Heart left ventricle (tissue), 16 donors: ENCODE results near the gene FTO. TPM values are rescaled to one million over a fixed set of nuclear protein-coding genes. Genes with fewer than 3 reads are reported as not detected.

Experiments
- ATAC-seq, 4 donors: fragments of 200-7000 bp; cut with Tn5 transposase; one replicate each; pipeline ENCODE4 v1.9.1; 2020 to 2022; ENCODE audit warnings: moderate library complexity in 4 of 4, mild to moderate bottlenecking in 3 of 4, moderate number of reproducible peaks in 1 of 4
- DNase-seq, 5 donors: peaks; one replicate each; pipeline ENCODE4 v3.0.0-alpha.2; 2020
- H3K27ac ChIP-seq, 12 donors: fragments of 200-600 bp; sonication (generic) in 4 of 12; one replicate each; pipeline versions ENCODE4 v1.5.0 to v1.8.0; 2016 to 2022; ENCODE audit warnings: mild to moderate bottlenecking in 2 of 12
- H3K27me3 ChIP-seq, 9 donors: fragments of 200-600 bp; sonication (generic) in 2 of 9; one replicate each; pipeline versions ENCODE4 v1.5.1 to v1.8.0; 2016 to 2022; ENCODE audit warnings: mild to moderate bottlenecking in 3 of 9
- H3K36me3 ChIP-seq, 9 donors: fragments of 200-600 bp; sonication (generic) in 2 of 9; one replicate each; pipeline versions ENCODE4 v1.5.0 to v1.8.0; 2018 to 2022; ENCODE audit warnings: mild to moderate bottlenecking in 2 of 9
- H3K4me1 ChIP-seq, 12 donors: fragments of 200-600 bp; sonication (generic) in 4 of 12; one replicate each; pipeline versions ENCODE4 v1.5.0 to v1.8.0; 2016 to 2022; ENCODE audit warnings: mild to moderate bottlenecking in 3 of 12
- H3K4me3 ChIP-seq, 12 donors: fragments of 200-600 bp; sonication (generic) in 4 of 12; one replicate each; pipeline versions ENCODE4 v1.5.0 to v1.8.0; 2017 to 2022; ENCODE audit warnings: mild to moderate bottlenecking in 9 of 12, moderate library complexity in 4 of 12
- H3K9me3 ChIP-seq, 12 donors: fragments of 200-600 bp; sonication (generic) in 4 of 12; one replicate each; pipeline versions ENCODE4 v1.5.0 to v1.8.0; 2016 to 2022; ENCODE audit warnings: mild to moderate bottlenecking in 1 of 12
- CTCF ChIP-seq, 12 donors: fragments of 200-600 bp; sonication (generic) in 4 of 12; IDR thresholded peaks; one replicate each; pipeline versions ENCODE4 v1.5.0 to v1.8.0; 2018 to 2022; ENCODE audit warnings: antibody characterized with exemption in 12 of 12, mild to moderate bottlenecking in 5 of 12
- POLR2A ChIP-seq, 2 donors: fragments of 450-650 bp; IDR thresholded peaks; one replicate each; pipeline ENCODE4 v1.6.1; 2017; ENCODE audit warnings: antibody characterized with exemption in 2 of 2, mild to moderate bottlenecking in 2 of 2, moderate library complexity in 2 of 2
- WGBS, 4 donors: extraction: QIAGEN DNeasy Blood & Tissue Kit in 2 of 4; methylation state at CpG; one replicate each; pipeline versions ENCODE4 v1.1.5 to v1.1.7; 2013 to 2018; 5-methylcytosine and 5-hydroxymethylcytosine counted together
- intact Hi-C, 10 donors: fragments of 100-400 bp; cut with DNase I; formaldehyde crosslinking; loops; one replicate each; pipeline versions ENCODE4 v1.11.1 to v1.14.2; 2022
- polyA plus RNA-seq, 2 donors: library from polyadenylated mRNA; stranded (reverse); fragments of 200-250 nt; gene quantifications; one replicate each; pipeline ENCODE4 v1.2.3, GENCODE V29; 2013
- total RNA-seq, 9 donors: library from RNA; depleted of rRNA in 2 of 9; stranded (reverse); fragments of >200 nt in 2 of 9; fragmentation: NEBNext Ultra II Directional in 3 of 9; extraction: Animal tissue kit (Norgen Biotek cat#: 25700) in 3 of 9; gene quantifications; one replicate each; pipeline versions ENCODE4 v1.1.0 to v1.2.4, GENCODE V29; 2016 to 2023
- donor health status: ischemic (EF 13 %, LVEDD 7.1; RV severe dilation, severe dysfunction).
- donor health status: healthy with polysubstance abuse.
- donor health status: DM: no; HTN: yes; CAD: no.
- donor health status: DM: no; HTN: no; CAD: no.
- donor health status: ischemic (EF 25% LVEDD 6.9; RV normal size, moderate dysfunction).
- donor health status: ischemic (EF 25% LVEDD 5.7; RV mildly dilated, moderate dysfunction).
- donor health status: healthy.
- donor health status: DM: yes; HTN: yes; CAD: no.
- donor health status: ischemic (EF 35%, LVEDD 5.7; RV mildly dilated, moderate dysfunction).
- donor health status: nonischemic (EF 11% LVEDD 7.7; RV severe dilation, severe dysfunction).
- donor health status: DM: yes; HTN: yes; CAD: no.
- donor health status: PGD.
- donor health status: ischemic (EF 29% LVEDD 5.4; RV normal size, mild dysfunction).
- donor health status: nonischemic (EF 23%, LVEDD 6.1; RV moderate dilation, normal function).

FTO gene
- total and polyA plus RNA-seq, 11 donors, result 11.8 to 105 (median 86.8) TPM

GRCh38 chr16:54135361-54136275 lies 431.7 kb downstream of the FTO start:
- intact Hi-C loops, result no loop called here
- no peaks in the 10 kb centered on the region for H3K4me1 ChIP-seq
- no peak for DNase-seq
- ATAC-seq, result no peak
- no peak overlapping the region for H3K4me3 ChIP-seq
- H3K27ac ChIP-seq, result no peak overlapping the region
- TF ChIP-seq POLR2A (IDR thresholded peaks at IDR 0.05), result no peak
- H3K9me3 ChIP-seq, result peaks cover 0 to 10% (median 0%) of the 10 kb centered on the region in 12 donors
- WGBS, 4 donors, result 75 to 82% (median 79%) methylated on average over 5 of the region's 5 CpGs
- H3K36me3 ChIP-seq, result no peaks in the 10 kb centered on the region
- H3K27me3 ChIP-seq, result no peaks in the 10 kb centered on the region

- ATAC-seq (no peak), DNase-seq (no peak)
- H3K27ac ChIP-seq, result no peak overlapping the region
- WGBS, 4 donors, result 90 to 95% (median 93%) methylated on average over 2 of the region's 2 CpGs
- H3K36me3 ChIP-seq, result no peaks in the 10 kb centered on the region
- H3K27me3 ChIP-seq, result no peaks in the 10 kb centered on the region
- H3K9me3 ChIP-seq, result peaks cover 0 to 9% (median 0%) of the 10 kb centered on the region in 12 donors
- H3K4me1 ChIP-seq, result no peaks in the 10 kb centered on the region
- TF ChIP-seq CTCF (IDR thresholded peaks at IDR 0.05) (no peak), POLR2A (IDR thresholded peaks at IDR 0.05) (no peak)
- intact Hi-C loops, result no loop called here
- H3K4me3 ChIP-seq, result no peak overlapping the region
Measured at GRCh38 chr16:54136276-54136625, 432.3 kb downstream of the FTO start.

- WGBS, 4 donors, result 59 to 76% (median 69%) methylated on average over 4 of the region's 4 CpGs
- H3K36me3 ChIP-seq, result no peaks in the 10 kb centered on the region
- no peak for TF ChIP-seq POLR2A (IDR thresholded peaks at IDR 0.05)
- no peak for TF ChIP-seq CTCF (IDR thresholded peaks at IDR 0.05)
- H3K27me3 ChIP-seq, result no peaks in the 10 kb centered on the region
- DNase-seq (no peak), ATAC-seq (no peak)
- H3K4me1 ChIP-seq, result no peaks in the 10 kb centered on the region
- H3K9me3 ChIP-seq, result peaks cover 0 to 9% (median 0%) of the 10 kb centered on the region in 12 donors
- no peak overlapping the region for H3K4me3 ChIP-seq
- H3K27ac ChIP-seq, result no peak overlapping the region
- intact Hi-C loops, result no loop called here
Measured at GRCh38 chr16:54140057-54140787, 436.3 kb downstream of the FTO start.

GRCh38 chr16:54140788-54141136 lies 436.8 kb downstream of the FTO start:
- intact Hi-C loops, result no loop called here
- TF ChIP-seq CTCF (IDR thresholded peaks at IDR 0.05), result no peak
- TF ChIP-seq POLR2A (IDR thresholded peaks at IDR 0.05), result no peak
- H3K36me3 ChIP-seq, result no peaks in the 10 kb centered on the region
- DNase-seq (no peak), ATAC-seq (no peak)
- no peak overlapping the region for H3K27ac ChIP-seq
- H3K4me1 ChIP-seq, result no peaks in the 10 kb centered on the region
- peaks cover 0 to 9% (median 0%) of the 10 kb centered on the region in 12 donors for H3K9me3 ChIP-seq
- H3K27me3 ChIP-seq, result no peaks in the 10 kb centered on the region
- H3K4me3 ChIP-seq, result no peak overlapping the region
- WGBS, 4 donors, result 95 to 97% (median 96%) methylated on average over 4 of the region's 4 CpGs
